GM12878 (cell line): ENCODE data around the gene C1RL. TPM values are rescaled to one million over a fixed set of nuclear protein-coding genes. Genes with fewer than 3 reads are reported as not detected.

ENCODE experiments used
- ATAC-seq: fragments of 200-7000 bp; cut with Tn5 transposase; 3 replicates; pipeline ENCODE4 v1.9.1; 2020; ENCODE audit warnings: mild to moderate bottlenecking, moderate library complexity
- BruUV-seq: library from RNA; stranded (reverse); fragments of 400-500 nt; replicated peaks from 2 replicates; lab custom pipeline; 2021; lab: Mats Ljungman, UMichigan
- CTCF ChIA-PET: fragments of 300-600 bp; sonication (Branson Sonifier 250); formaldehyde crosslinking; extraction: SDS; loops from one replicate; lab custom pipeline; 2021; ENCODE audit warnings: inconsistent platforms; lab: Yijun Ruan, JAX
- POLR2A ChIA-PET: fragments of 350-600 bp; formaldehyde crosslinking; extraction: SDS; loops from one replicate; lab custom pipeline; 2021; ENCODE audit warnings: inconsistent platforms; lab: Charles Lee
- RAD21 ChIA-PET: fragments of 300-600 bp; sonication (Branson Sonifier 250); formaldehyde crosslinking; loops from one replicate; lab custom pipeline; 2023; ENCODE audit warnings: antibody characterized with exemption; ENCODE audit not compliant: unreplicated experiment; lab: Charles Lee
- SMC1A ChIA-PET: fragments of 300-600 bp; sonication (Branson Sonifier 250); formaldehyde crosslinking; loops from one replicate; lab custom pipeline; 2023; ENCODE audit not compliant: unreplicated experiment, uncharacterized antibody; lab: Charles Lee
- DNase-seq: peaks from one replicate; pipeline ENCODE4 v3.0.0-alpha.2; 2011; ENCODE audit warnings: low read depth, low spot score
- FAIRE-seq: peaks from 3 replicates; lab custom pipeline; 2011; peaks lifted over from hg19 to GRCh38; lab: Jason Lieb, UNC
- H2AFZ ChIP-seq: 2 replicates; pipeline ENCODE4 v1.6.0; 2011; ENCODE audit warnings: low read depth, low read length, control low read depth; ENCODE audit not compliant: control insufficient read depth
- H3K27ac ChIP-seq: 2 replicates; pipeline ENCODE4 v1.5.1; 2011; ENCODE audit warnings: control low read depth; ENCODE audit not compliant: control insufficient read depth, insufficient read depth
- H3K27me3 ChIP-seq, 2 experiments: replicated peaks in 1 of 2; 2 replicates each; pipeline versions ENCODE4 v1.6.0 to v1.6.1; 2011; ENCODE audit warnings: low read length in 1 of 2; ENCODE audit not compliant: control insufficient read depth in 2 of 2, insufficient read depth in 2 of 2
- H3K36me3 ChIP-seq, 2 experiments: 2 replicates each; pipeline ENCODE4 v1.5.1; 2011; ENCODE audit warnings: low read length in 1 of 2; ENCODE audit not compliant: control insufficient read depth in 2 of 2, insufficient read depth in 2 of 2
- H3K4me1 ChIP-seq: 2 replicates; pipeline ENCODE4 v1.6.1; 2011; ENCODE audit warnings: mild to moderate bottlenecking, low read length, moderate library complexity, mixed read lengths; ENCODE audit not compliant: control insufficient read depth, insufficient read depth
- H3K4me2 ChIP-seq: 2 replicates; pipeline ENCODE4 v1.6.0; 2011; ENCODE audit warnings: control low read depth; ENCODE audit not compliant: control insufficient read depth, insufficient read depth
- H3K4me3 ChIP-seq: fragments of 200-600 bp; sonication (generic); 2 replicates; pipeline ENCODE4 v1.5.1; 2016
- H3K79me2 ChIP-seq: 2 replicates; pipeline ENCODE4 v1.6.0; 2011; ENCODE audit warnings: low read length; ENCODE audit not compliant: control insufficient read depth, insufficient read depth
- H3K9ac ChIP-seq: 2 replicates; pipeline ENCODE4 v1.8.0; 2011; ENCODE audit warnings: low read length, control low read depth, mixed read lengths; ENCODE audit not compliant: control insufficient read depth, insufficient read depth
- H3K9me3 ChIP-seq: replicated peaks from 3 replicates; pipeline ENCODE4 v1.5.1; 2011; ENCODE audit warnings: mild to moderate bottlenecking, low read length; ENCODE audit not compliant: control insufficient read depth, insufficient read depth
- H4K20me1 ChIP-seq: 2 replicates; pipeline ENCODE4 v1.6.0; 2011; ENCODE audit not compliant: control insufficient read depth, insufficient read depth
- ATF2 ChIP-seq: IDR thresholded peaks from 2 replicates; pipeline ENCODE4 v1.6.1; 2012; ENCODE audit warnings: low read length, inconsistent platforms
- CTCF ChIP-seq, 3 experiments: IDR thresholded peaks in 2 of 3; conservative IDR thresholded peaks in 1 of 3; 2 replicates each; pipeline ENCODE4 v1.5.1; 2011; ENCODE audit warnings: low read depth in 3 of 3, low read length in 3 of 3, mild to moderate bottlenecking in 3 of 3, control low read depth in 2 of 3, moderate library complexity in 2 of 3, inconsistent platforms in 1 of 3, mixed read lengths in 1 of 3; ENCODE audit not compliant: control insufficient read depth in 2 of 3, insufficient read depth in 1 of 3; ENCODE audit errors: extremely low read depth in 1 of 3
- FOXM1 ChIP-seq: IDR thresholded peaks from 2 replicates; pipeline ENCODE4 v1.6.1; 2012; ENCODE audit warnings: low read depth, mild to moderate bottlenecking, inconsistent platforms, low read length, moderate library complexity
- MEF2A ChIP-seq: IDR thresholded peaks from 2 replicates; pipeline ENCODE4 v1.6.1; 2011; ENCODE audit warnings: low read depth, mild to moderate bottlenecking, low read length, moderate library complexity; ENCODE audit not compliant: insufficient read depth
- NR2C2 ChIP-seq: IDR thresholded peaks from 2 replicates; pipeline ENCODE4 v1.6.1; 2011; ENCODE audit warnings: borderline replicate concordance, low read depth; ENCODE audit not compliant: control insufficient read depth, insufficient read length
- SREBF2 ChIP-seq: IDR thresholded peaks from 2 replicates; pipeline ENCODE4 v1.6.1; 2012; ENCODE audit warnings: mild to moderate bottlenecking, low read length
- STAT3 ChIP-seq: IDR thresholded peaks from 2 replicates; pipeline ENCODE4 v1.6.1; 2011; ENCODE audit warnings: low read depth, low read length, improper control_type of control experiment
- WGBS: methylation state at CpG from one replicate; pipeline ENCODE4 v1.1.6; 2016; ENCODE audit warnings: low lambda C conversion rate; ENCODE audit not compliant: insufficient replicate concordance, insufficient coverage; ENCODE audit errors: missing lambda C conversion rate; 5-methylcytosine and 5-hydroxymethylcytosine counted together
- in situ Hi-C: fragments of 300-500 bp; cut with MboI; formaldehyde crosslinking; loops from 9 replicates; pipeline ENCODE4 v1.14.3; 2018; ENCODE audit warnings: mixed read lengths
- intact Hi-C: fragments of 100-400 bp; cut with micrococcal nuclease; formaldehyde crosslinking; loops from one replicate; pipeline ENCODE4 v1.14.2; 2022; ENCODE audit not compliant: unreplicated experiment
- polyA plus RNA-seq, 11 experiments: library from polyadenylated mRNA; depleted of rRNA in 4 of 11; unstranded in 6 of 11; stranded (reverse) in 5 of 11; fragments of >200 nt; fragmentation: Nextera tagmentation in 4 of 11; fragmentation: Illumina TruSeq in 1 of 11; extraction: Ambion mirVana in 4 of 11; extraction: Trizol in 1 of 11; gene quantifications; 1 replicate in 1 of 11; 2 replicates in 10 of 11; pipeline versions ENCODE4 v1.2.1 to v1.2.3, GENCODE V29; 2011 to 2016; ENCODE audit warnings: inconsistent platforms in 2 of 11, missing spikeins in 2 of 11, low read depth in 1 of 11
- total RNA-seq, 4 experiments: library from RNA; depleted of rRNA in 3 of 4; stranded (reverse); fragments of >200 nt in 3 of 4; fragmentation: Illumina TruSeq in 1 of 4; extraction: Trizol in 1 of 4; gene quantifications; 2 replicates each; pipeline versions ENCODE4 v1.2.1 to v1.2.3, GENCODE V29; 2013 to 2021

The C1RL gene
- total and polyA plus RNA-seq, 10 of the 15 experiments (the other 5 are each of a cell fraction or from before 2014, with no cell fraction given), result 1.3 to 12.8 (median 8.1) TPM

GRCh38 chr12:7060353-7060954 is 48.6 kb downstream of the C1RL start, which contains the start of gene C1S:
Gene C1S (plus strand): TSS chr12:7060718. CDS start chr12:7061913, 1,195 bp downstream.
- Histone ChIP-seq H3K36me3 (no peaks in the 10 kb centered on the region), H3K9ac (no peak within 1 kb of the TSS), H3K4me2 (no peak within 1 kb of the TSS), H2AFZ (no peak within 1 kb of the TSS), H3K4me3 (no peak within 1 kb of the TSS), H4K20me1 (no peaks in the 10 kb centered on the region), H3K27me3 (peaks cover 0 to 3% of the 10 kb centered on the region in 2 experiments; a peak in 2 of 4 replicates), H3K4me1 (no peaks in the 10 kb centered on the region), H3K79me2 (no peaks in the 10 kb centered on the region), H3K27ac (no peak within 1 kb of the TSS), H3K9me3 (no peaks in the 10 kb centered on the region)
- BruUV-seq, result no TSS peak
- DNase-seq (no peak), ATAC-seq (no peak), FAIRE-seq (no peak)
- ChIA-PET POLR2A (no interaction called here), SMC1A (no interaction called here), CTCF (interaction anchor here (1.0 kb wide), 1 partner anchor 51 kb away, joined by 3 read pairs; no protein-coding TSS in a partner anchor), RAD21 (interaction anchor here (1.6 kb wide), 1 partner anchor 53 kb away, joined by 4 read pairs; no protein-coding TSS in a partner anchor)
- intact Hi-C loops (no loop called here), in situ Hi-C loops (no loop called here)
- 7% methylated on average over 10 of the region's 10 CpGs for WGBS
- TF ChIP-seq FOXM1 (no peak), SREBF2 (no peak), NR2C2 (no peak), MEF2A (no peak), ATF2 (no peak), STAT3 (no peak), CTCF (IDR thresholded peaks at IDR 0.05 in 2 of 3, conservative IDR thresholded peaks at IDR 0.05 in 1 of 3; ENCODE audit: control insufficient read depth in 2 of 3, extremely low read depth in 1 of 3, insufficient read depth in 1 of 3, low read depth in 3 of 3, low read length in 3 of 3) (peak in 1 of 3 experiments; percentile 16; a peak in 2 of 6 replicates)
